ENCODE results near the gene RGL2.
"Not testable (repeated sequence)": the region's sequence is repeated elsewhere in the genome, so short reads cannot be mapped to it uniquely, and the experiment has no call there.

Gene RGL2, protein sequence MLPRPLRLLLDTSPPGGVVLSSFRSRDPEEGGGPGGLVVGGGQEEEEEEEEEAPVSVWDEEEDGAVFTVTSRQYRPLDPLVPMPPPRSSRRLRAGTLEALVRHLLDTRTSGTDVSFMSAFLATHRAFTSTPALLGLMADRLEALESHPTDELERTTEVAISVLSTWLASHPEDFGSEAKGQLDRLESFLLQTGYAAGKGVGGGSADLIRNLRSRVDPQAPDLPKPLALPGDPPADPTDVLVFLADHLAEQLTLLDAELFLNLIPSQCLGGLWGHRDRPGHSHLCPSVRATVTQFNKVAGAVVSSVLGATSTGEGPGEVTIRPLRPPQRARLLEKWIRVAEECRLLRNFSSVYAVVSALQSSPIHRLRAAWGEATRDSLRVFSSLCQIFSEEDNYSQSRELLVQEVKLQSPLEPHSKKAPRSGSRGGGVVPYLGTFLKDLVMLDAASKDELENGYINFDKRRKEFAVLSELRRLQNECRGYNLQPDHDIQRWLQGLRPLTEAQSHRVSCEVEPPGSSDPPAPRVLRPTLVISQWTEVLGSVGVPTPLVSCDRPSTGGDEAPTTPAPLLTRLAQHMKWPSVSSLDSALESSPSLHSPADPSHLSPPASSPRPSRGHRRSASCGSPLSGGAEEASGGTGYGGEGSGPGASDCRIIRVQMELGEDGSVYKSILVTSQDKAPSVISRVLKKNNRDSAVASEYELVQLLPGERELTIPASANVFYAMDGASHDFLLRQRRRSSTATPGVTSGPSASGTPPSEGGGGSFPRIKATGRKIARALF

DNA sequence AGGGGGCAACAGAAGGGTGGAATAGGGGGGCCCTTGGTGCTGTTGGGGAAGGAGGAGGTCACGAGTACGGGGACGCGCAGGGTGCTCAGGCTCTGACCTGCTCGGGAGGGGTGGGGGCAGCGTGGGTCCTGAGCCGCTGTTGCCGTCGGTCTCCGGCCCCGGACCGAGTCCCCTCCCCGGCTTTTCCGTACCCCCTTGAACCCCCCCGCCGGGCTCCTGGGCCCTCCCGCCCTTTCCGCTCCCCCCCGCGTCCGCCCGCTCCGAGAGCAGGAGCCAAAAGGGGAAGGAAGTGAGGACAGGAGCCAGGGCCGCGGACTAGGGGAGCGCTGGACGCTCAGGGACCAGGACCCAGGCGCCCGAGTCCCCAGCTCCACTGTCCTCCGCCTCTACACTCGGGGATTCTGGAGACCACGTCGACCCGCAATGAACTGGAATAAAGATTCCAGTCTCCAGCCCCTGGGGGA is at the start of gene RGL2:
Gene RGL2, minus strand, starts transcription at position 170 of the 464 bp plus-strand sequence. CDS start 332 bp downstream, outside the sequence.
- DNase-seq = peak; percentile 59

DNA sequence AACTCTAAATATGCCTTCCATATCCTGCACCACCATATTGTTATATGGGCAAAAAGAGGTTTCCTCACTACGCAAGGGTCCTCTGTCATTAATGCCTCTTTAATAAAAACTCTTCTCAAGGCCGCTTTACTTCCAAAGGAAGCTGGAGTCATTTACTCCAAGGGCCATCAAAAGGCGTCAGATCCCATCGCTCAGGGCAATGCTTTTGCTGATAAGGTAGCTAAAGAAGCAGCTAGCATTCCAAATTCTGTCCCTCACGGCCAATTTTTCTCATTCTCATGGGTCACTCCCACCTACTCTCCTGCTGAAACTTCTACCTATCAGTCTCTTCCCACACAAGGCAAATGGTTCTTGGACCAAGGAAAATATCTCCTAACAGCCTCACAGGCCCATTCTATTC is 49.1 kb upstream of the RGL2 start:
- no peak for DNase-seq

DNA sequence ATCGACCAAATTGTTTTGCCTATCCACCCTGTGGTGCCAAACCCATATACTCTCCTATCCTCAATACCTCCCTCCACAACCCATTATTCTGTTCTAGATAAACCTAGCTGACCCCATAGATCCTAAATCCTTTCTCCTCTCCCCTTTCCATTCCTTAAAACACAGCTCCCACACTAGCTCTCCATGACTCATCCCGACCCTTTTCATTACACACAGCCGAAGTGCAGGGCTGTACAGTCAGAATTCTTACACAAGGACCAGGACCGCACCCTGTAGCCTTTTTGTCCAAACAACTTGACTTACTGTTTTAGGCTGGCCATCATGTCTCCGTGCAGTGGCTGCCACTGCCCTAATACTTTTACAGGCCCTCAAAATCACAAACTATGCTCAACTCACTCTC is 48.2 kb upstream of the RGL2 start:
- not testable (repeated sequence) for DNase-seq

DNA sequence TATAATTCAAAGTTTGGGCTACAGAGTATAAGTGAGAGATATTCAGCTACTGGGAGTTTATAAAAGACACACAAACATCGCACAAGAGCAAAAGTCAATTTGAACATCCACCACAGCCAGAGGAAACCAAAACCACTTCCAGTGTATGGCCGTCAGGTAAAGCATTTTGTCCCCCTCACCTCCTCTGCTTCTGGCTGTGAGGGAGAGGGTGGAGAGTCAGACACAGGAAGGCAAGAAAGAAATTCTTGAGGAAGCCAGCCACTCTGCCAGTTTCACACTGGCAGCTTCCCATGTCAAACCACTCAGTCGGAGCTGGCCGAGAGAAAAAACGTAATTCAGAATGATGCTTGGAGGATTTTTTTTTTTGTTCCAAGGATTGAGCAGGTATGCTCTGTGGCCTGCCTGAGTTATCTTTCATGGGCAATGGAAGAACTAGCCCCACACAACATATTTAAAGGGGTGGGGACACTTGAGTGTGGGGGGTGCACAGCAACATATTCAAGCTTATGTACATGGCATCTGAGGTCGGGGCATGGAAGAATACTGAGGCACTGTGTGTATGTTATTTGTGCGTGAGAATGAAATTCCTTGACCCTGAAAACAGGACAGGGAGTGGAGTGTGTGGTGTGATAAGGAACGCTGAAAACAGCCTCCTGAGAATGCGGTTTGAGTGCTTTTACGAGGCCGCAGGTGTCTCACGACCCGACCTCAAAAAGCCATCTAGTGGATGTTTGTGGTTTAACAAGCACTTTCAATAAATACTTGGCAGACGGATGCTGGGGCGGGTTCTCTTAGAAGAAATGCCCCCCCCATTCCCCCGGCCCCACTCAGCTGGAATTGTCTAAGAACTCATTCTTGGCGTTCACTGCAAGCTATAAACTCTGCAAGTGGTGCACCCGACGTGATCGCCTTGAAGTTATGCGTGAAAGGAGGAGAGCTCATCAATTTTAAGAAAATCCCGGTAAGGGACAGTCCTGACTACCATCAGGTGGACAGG is 46.3 kb upstream of the RGL2 start:
- DNase-seq = peak; percentile 74

DNA sequence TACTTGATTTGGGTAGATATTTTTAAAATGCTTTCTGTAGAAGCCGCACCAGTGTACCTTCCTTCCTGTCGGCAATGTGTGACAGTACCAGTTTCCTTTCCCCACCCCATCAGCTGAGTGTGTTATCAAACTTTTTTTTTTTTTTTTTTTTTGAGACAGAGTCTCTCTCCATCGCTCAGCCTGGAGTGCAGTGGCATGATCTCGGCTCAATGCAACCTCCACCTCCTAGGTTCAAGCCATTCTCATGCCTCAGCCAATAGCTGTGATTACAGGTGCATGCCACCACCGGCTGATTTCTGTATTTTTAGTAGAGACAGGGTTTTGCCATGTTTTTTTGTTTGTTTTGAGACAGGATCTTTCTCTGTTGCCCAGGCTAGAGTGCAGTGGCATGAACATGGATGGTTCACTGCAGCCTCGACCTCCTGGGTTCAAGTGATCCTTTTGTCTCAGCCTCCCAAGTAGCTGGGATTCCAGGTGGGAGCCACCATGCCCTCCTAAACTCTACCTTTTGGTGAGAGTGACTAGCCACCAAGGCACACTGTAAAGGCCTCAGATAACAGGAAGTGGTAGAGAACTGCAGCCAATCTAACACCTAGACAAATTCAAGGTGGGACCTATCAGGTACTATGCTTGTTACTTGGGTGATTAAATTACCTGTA is 45.3 kb upstream of the RGL2 start:
- no peak for DNase-seq

DNA sequence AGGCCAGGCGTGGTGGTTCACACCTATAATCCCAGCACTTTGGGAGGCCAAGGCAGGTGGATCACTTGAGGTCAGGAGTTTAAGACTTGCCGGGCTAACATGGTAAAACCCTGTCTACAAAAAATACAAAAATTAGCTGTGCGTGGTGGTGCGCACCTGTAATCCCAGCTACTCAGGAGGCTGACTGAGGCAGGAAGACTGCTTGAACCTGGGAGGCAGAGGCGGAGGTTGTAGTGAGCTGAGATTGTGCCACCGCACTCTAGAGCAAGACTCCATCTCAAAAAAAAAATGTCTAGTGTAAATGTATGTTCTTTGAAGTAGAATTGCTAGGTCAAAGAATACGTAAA is 44.8 kb upstream of the RGL2 start:
- not testable (repeated sequence) for DNase-seq

DNA sequence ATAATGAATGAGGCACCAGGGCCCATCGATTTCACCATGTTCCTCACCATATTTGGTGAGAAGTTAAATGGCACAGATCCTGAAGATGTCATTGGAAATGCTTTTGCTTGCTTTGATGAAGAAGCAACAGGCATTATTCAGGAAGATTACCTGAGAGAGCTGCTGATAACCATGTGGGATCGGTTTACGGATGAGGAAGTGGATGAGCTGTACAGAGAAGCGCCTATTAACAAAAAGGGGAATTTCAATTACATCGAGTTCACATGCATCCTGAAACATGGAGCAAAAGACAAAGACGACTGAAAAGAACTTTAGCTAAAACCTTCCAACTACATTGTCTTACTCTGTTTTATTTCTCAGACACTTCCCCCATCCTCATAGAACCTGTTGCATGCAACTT is 40.5 kb upstream of the RGL2 start:
- no peak for DNase-seq

DNA sequence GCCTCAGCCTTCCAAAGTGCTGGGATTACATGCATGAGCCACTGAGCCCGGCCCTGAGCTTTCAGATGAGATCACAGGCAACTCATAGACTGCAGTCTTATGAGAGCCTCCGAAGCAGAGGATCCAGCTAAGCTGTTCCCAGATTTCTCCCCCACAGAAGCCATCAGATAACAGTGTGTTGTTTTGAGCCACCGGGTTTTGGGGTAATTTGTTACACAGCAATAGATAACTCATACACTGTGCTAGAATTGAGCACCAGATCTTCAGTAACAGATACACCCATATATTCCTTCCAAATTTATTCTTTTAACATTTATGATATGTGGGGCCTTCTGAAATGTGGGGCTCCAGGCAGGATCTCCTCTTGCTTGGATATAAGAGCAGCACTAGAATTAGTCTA is 37.8 kb upstream of the RGL2 start:
- no peak for DNase-seq

DNA sequence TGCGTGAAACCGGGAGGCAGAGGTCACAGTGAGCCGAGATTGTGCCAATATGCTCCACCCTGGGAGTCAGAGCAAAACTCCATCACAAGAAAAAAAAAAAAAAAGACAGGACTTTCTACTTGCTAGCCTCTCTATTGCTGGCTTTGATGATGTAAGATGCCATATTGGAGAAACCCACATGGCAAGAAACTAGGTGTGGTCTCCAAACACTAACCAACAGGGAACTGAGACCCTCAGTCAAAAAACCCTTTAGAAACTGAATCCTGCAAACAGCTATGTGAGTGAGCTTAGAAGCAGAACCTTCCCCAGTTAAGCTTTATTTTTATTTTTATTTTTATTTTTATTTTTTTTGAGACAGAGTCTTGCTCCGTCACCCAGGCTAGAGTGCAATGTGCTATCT is 37.2 kb upstream of the RGL2 start:
- no peak for DNase-seq

DNA sequence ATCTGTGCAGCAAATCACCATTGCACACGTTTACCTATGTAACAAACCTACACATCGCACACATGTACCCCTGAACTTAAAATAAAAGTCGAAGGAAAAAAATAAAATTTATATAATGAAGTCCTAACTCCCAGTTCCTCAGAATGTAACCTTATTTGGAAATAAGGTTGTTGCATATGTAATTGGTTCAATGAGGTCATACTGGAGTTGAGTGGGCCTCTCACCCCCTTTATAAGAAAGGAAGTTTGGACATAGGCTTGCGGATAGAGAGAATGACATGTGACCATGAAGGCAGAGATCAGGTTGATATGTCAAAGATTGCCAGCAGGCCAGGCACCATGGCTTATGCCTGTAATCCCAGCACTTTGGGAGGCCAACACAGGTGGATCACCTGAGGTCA is 34.9 kb upstream of the RGL2 start:
- DNase-seq = no peak

DNA sequence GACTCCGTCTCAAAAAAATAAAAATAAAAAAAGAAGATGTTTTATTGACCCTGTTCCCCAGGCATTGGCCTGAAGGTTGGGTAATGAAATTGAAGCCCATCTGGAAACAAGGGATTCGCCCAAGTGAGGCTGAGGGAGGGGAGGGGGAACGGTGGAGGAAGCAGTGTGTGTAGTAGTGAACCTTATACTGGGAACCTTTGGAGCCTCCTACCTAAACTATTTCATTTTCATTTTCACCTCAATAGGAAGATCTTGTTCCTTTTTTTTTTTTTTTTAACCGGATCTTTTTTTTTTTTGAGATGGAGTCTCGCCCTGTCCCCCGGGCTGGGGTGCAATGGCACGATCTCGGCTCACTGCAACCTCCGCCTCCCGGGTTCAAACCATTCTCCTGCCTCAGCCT is 32.0 kb upstream of the RGL2 start:
- DNase-seq = no peak

DNA sequence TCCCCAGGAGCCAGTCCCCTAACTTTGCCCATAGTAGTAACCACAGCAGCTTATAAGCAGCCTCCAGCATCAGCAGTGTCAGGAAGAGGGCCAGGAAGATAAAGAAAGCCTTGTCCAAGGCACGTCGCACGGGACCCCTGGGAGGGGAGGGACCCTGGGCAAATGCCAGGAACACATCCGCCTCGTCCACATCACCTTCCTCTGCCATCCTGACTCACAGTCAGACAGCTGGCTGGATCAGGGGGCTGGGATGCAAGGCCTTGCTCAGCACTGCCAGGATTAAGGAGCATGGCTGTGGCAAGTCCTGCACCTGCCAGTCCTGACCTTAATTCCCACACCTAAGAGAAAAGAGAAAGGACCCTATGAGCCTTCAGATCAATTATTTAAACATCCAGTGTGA is 30.3 kb upstream of the RGL2 start:
- no peak for DNase-seq

DNA sequence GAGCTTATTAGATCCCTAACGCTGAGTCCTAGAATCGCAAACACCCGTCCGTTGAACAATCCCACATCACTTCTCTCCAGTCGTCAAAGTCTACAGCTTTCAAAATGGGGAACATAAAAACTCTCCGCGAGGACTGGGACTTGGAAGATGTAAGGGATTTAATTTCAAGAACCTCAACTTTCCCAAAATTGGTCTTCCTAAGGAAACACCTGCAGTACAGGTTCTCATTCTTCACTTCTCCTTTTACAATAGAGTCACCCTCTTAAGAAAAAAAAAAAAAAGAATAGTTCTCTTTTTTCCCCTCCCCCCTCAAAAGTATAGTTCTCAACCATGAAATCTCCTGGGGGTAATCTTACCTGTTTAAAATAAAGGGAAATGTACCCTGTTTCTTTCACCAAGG is 25.4 kb upstream of the RGL2 start:
- DNase-seq = peak; percentile 55

DNA sequence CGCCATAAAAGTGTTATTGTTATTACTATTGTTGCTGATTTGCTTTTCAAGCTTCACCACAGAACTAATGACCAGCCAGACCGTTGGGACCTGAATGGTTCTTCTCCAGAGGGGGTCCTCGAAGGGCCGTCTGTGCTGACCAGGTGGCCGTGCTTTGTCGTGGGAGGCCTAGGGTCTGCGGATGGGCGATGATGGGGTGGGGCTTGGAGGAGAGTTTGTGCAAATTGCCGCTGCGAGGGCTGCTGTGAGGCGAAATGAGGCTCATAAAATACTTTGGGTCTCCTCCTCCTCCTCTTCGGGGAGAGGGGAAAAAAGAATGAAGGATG is 24.8 kb upstream of the RGL2 start:
- no peak for DNase-seq

DNA sequence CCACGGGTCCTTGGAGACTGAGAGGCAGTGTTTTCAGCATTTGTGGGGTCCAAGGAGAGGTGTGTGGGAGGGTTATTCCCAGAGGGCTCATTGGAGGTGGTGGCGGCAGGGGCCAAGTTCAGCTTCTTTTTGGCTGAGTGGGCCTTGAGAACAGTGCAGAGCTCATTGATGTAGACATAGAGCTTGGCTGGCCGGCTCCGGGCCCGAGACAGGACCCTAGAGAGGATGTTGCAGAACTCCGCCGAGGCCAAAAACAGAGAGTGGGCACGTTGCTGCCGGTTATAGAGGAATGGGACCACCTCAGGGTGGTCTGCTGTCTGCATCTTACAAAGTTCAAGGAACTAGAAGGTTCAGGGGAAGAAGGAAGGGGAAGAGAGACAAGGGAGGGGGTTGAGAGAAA is 22.5 kb upstream of the RGL2 start:
- no peak for DNase-seq

DNA sequence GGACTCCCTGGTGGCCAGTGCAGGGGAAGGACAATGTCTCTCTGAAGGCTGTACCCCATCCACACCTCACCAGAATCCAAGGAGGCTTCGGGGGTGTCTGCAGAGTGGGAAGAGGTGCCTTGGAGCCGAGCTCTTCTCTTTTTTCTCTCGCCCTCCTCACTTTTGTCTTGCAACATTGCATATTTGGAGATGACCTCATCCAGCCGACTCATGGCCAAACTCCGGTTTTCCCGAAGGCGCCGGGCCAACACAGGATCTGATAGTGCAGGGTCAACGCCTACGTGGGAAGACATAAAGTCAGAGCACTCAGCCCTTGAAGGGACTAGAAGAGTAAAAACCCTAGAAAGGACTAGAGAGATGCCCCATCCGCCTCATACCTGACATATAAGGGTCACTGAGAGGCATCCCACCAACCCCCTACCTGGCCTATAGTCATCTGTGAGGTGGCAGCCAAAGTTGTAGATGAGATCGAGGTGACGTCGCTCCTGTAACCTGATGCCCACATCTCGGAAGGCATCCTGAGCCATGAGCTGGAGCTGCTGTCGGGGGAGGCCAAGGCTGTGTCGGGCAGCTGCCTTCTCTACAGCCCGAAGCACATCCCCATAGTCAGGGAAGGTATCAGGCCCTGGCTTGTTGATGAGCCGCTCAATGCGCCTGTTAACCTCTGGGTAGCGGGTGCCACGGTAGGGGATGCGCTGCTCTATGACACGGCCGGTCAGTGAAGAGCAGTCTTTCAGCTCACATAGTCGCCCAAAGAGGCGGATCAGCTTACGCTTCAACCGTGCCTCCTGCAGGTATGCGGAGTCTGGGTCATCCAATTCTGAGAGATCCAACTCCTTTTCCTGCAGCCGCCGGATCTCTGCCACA is 21.8 kb upstream of the RGL2 start:
- DNase-seq = no peak

DNA sequence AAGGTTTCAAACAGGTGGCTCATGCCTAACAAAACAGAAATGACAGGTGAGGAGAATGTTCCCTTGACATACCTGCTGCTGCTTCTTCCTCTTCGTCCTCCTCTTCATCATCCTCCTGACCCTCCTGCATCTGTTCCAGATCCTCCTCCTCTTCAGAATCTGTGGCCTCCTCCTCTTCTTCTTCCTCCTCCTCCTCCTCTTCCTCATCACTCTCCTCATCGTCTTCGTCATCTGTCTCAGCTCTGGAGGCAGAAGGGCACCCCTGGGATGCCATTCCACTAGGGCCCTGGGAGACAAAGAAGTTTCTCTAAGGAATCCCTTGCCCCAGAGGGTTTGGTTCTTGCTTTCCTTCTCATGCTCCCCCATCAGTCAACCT is 21.2 kb upstream of the RGL2 start:
- no peak for DNase-seq

DNA sequence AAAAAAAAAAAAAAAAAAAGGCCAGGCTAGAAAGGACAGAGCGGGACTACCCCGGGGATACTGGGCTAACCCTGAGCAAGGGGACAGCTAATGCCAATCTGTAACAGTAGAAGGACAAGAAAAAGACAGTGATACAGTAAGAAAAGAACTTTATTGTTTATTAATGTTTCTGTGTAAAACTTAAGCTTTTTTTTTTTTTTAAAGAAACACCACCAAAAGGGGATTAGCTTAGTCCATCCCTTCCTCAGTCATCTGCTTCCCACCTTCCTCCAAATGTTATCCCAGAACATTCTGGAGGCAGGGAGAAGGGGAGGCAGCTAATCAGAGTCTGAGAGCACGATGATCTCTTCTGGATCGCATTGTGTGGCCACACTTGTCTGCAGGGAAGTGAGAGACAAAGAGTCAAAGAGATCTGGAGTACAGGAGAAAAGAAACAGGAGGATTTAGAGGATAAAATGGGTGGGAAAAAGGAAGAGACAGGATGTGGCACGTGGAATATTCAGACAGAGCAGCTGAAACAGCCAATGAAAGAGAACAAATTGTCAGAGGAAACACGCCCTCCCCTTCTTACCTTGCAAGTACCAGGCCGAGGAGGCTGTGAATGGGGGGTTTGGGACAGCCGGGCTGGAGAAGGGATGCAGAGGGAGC is 19.8 kb upstream of the RGL2 start:
- DNase-seq = no peak

DNA sequence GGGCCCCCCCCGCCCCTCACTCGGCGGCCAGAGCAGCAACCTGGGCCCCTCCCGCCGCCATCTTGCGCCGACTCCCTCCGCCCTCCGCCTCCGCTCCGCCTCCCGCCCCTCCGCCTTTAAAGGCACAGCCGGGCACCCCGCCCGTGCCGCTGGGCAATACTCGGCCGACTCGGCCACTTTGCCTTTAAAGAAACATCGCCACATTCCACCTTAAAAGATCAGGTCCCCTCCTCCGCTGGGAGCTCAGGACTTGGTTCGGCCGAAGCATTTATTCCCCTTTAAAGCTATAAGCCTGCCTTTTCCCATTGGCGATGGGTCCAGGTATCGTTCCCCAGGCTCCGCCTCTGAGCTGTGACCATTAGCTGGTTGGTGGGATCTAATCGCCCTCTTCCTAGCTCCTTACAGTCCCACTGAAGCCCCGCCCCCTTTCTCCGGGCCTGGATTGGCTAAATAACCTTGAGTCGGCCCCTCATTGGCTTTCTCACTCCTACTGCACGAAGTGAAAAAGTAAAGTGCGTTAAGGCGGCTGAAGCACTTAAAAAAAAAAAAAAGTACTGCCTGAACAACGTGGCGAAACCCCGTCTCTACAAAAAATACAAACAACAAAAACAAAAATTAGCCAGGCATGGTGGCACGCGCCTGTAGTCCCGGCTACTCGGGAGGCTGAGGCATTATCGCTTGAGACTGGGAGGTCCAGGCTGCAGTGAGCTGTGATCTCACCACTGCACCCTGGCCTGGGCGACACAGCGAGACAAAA is 19.1 kb upstream of the RGL2 start, which contains the start of gene ZBTB22:
Gene ZBTB22, minus strand, starts transcription at position 76 of the 757 bp plus-strand sequence. CDS start 828 bp downstream, outside the sequence.
- DNase-seq = peak; percentile 98

DNA sequence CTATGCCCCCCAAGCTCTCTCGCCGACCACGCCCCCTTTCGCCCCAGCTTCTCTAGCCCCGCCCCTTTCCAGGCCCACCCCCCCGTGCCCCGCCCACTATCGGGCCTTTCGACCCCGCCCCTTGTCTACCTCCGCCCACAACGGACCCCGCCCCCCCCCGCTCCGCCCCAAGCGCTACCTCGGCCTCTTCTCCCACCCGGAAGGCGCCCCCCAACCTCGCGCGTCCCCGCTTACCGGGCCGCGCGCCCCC is 18.6 kb upstream of the RGL2 start:
- DNase-seq = no peak
